HG03521 (cell line): ENCODE results near the gene MED13L.

Source experiments
- ATAC-seq: cut with Tn5 transposase; IDR thresholded peaks from one replicate; pipeline ENCODE4 v1.9.1; 2021; ENCODE audit warnings: mild to moderate bottlenecking, moderate library complexity; ENCODE audit not compliant: unreplicated experiment

Gene MED13L

DNA sequence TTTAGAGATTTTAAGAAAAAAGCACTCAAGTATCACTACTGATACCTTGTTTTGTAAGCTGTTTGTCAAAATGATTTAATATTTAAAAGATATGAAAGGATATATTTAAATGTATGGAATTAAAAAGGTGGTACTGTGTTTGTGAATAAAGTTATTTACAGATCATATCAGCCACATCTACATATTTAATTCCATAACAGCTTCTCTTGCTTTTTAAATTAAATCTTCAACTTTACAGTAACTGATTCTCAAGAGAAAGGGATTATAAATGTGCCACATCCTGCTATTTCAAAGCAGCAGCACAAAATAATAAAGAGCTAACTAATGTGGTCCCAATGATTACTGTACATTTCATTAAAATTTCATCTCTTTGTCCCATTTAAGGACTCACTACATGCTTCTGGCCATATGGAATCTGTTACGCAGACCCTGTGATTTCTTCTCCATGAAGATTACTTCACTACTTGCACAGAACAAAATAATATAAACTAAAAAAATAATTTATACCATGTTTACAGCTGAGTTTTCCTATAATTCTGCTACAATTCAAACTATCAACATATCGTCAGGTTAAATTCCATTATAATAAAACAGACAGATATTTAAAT lies 117.8 kb downstream of the MED13L start:
- no peak for ATAC-seq

DNA sequence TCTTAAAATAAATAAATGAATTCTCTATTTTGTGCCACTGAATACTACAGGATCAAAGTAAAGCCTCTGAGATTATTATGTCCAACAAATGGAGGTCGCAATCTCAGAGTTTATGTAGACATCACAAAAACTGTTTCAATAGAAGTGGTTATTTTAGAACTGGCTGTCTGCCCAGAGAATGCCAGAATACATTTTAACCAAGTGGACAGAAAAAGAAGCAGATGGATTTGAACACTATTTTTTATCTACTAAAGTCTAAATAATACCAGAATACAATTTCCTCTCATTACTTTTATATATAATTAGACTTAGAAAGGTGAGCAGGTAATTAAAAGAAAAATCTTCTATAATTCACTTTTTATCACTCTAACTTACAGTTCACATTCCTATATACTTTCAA lies 118.3 kb downstream of the MED13L start:
- no peak for ATAC-seq

DNA sequence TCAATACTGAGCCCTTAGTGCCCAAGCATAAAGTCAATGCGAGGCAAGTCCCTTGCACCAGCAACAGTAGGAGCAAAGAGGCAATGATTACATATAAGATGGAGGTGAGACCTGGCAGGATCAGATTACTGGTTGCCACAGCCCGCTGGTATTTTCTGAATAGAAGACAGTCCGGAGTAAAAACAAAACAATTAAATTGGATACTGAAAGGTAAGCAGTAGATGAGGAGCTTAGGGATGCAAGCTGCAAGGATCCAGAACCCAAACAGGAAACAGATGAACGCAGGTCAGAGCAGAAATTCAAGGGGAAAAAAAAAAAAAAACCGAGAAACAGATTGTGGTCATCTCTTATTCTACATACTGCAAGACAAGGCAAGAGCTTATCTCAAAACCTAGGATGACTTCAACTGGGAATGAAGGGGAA lies 119.6 kb downstream of the MED13L start:
- no peak for ATAC-seq

DNA sequence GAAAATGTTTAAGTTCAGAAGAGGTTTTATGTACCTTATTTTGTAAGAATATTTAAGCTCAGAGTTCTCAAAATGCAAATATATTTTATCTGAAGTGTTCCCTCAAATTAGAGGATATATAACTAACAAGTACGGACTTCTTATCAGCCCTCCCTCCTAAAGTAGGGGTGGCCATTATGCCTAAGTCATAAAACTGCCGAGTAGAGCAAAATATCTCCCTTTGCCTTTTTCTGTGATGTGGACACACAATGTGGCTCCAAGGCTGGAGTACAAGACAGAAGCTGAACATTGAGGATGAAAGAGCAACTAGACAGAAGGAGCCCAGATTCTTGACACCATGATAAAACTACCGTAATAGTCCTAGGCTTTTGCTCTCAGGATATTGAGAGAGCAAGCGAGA lies 120.9 kb downstream of the MED13L start:
- ATAC-seq = no peak

DNA sequence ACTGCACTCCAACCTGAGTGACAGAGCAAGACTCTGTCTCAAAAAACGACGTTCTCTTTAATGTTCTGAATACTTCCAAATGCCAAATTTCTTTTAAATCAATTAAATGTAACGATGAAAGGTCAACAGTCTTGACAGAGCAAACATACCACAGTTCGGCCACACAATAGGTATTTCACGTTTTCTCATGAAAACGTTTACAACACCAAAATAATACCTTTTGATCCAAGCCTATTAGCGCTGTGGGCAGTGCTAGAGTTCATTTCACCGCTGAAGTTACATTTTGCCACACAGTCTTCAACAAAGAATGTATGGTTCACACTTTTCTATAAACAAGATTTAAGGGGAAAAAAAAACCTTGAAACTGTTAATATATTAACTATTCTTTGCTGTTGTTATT lies 122.1 kb downstream of the MED13L start:
- no peak for ATAC-seq

DNA sequence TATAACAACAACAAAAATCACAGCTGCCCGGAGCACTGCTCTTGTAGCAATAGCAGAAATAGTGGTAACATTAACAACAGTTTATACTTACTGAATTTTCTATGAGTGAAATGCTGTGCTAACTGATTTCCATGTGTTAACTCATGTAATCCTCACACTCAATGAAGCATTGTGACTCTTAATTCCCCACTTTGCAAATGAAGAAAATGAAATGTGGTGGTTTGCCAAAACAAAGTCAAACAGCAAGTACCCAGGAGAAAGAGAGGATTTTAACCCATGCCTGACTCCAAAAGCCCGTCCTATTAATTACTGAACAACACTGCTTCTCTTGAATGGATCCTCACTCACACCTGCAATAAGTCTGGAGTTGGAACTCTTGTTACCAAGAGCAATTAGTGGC lies 123.5 kb downstream of the MED13L start:
- ATAC-seq = no peak

DNA sequence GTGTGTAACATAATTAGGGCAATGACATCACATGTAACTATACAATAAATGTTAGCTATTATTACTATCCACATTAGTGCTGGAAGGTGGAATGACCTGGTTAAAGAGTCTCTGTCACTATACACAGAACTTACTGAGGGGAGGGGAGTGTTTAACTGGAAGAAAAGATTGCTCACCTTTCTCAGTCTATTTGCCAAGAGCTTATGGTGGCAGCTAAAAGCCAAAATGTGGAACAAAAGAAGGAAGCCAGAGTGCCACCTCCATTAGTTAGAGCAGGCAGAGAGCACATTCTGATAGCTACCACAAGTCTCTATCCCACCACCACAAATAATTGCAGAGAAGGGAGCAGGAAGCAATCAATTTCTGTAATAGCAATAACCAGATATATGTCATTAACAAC lies 124.4 kb downstream of the MED13L start:
- no peak for ATAC-seq

DNA sequence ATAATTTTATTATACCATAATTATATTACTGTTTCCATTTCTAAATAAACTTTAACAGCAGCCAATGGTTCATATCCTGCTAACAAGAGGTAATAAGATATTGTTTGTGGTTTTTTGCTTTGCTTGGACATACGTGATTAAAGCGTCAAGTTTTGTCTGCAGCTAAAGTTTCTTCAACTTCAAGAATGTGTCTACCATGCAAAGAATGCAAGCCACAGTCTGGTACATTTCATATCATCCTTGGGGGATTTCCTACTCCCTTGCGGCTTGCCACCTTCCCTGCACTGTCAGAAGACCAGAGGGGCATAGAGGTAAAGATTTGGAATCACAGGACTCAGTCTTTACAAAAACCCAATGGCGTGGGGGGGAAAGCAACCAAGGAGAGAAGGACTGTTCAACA lies 125.2 kb downstream of the MED13L start:
- ATAC-seq = no peak

DNA sequence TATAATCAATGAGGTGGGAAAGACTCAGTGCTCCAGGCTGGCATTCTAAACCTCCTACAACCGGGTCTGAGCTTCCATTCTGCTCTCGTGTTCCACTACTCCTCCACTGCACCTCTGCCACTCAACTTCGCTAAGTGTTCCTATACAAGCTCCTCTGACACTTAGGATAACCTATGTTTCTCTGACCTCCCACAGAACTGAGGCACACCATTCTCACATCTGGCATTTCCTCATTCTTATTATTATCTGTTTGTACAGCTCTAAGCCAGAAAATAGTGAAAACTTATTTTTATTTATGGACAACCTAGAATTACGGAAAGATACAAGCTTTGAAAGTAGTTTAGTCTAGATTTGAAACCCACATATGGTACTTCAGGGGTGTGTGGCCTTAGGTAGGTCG lies 127.0 kb downstream of the MED13L start:
- no peak for ATAC-seq

DNA sequence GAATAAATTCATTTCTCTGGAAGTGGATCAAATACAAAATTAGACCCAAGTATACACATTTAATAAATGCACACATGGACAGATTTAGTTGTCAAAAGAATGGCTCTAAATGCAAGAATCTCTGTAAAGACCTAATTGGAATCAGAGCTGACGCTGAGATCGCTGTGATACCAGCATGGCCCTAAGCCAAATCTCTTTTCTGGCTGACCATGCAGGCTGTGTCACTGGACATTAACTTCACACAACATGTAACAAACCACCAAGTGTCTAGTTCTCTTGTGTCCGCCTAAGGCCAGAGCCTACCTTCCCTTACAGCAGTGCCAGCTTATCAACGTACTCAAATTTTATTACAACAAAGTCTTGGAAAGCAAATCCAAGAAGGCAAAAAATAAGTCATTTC lies 127.5 kb downstream of the MED13L start:
- ATAC-seq = no peak

DNA sequence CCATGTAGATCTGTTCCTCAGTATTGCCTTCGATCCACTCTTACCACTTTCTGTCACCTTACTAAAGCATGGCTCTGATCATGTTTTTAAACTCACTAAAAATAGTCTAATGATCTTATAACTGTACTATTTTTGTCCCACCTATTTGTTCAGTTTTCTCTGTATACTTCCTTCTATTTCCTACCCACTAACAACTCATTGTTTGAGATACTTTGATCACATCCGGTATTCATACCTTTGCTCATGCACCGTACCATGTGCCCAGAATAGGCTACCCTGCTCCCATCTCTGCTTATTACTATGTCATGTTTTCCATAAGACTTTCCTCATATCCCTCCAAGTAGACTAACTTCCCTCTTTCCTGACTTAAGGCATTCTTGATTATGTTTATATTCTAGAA lies 128.6 kb downstream of the MED13L start:
- no peak for ATAC-seq

DNA sequence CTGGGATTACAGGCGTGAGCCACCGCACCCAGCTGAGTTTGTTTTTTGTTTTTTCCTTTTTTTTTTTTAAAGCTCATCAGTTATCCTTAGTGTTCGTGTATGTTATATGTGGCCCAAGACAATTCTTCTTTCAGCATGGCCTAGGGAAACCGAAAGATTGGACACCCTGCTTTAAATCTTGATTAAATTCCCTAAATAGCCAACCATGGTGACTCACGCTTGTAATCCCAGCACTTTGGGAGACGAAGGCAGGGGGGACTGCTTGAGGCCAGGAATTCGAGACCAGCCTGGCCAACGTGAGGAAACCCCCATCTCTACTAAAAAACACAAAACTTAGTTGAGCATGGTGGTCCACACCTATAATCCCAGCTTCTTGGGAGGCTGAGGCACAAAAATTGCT lies 131.1 kb downstream of the MED13L start:
- no peak for ATAC-seq

DNA sequence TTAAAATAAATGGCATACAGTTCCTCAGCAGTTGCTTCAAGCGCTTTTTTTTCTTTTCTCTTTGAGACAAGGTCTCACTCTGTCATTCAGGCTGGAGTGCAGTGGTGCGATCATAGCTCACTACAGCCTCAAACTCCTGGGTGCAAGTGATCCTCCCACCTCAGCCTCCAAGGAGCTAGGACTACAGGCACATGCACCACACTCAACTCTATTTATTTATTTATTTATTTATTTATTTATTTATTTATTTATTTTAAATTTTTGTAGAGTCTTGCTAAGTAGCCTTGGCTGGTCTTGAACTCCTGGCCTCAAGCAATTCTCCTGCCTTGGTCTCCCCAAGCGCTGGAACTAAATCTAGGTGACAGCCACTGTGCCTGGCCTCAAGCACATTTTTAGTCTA lies 132.0 kb downstream of the MED13L start:
- no peak for ATAC-seq

DNA sequence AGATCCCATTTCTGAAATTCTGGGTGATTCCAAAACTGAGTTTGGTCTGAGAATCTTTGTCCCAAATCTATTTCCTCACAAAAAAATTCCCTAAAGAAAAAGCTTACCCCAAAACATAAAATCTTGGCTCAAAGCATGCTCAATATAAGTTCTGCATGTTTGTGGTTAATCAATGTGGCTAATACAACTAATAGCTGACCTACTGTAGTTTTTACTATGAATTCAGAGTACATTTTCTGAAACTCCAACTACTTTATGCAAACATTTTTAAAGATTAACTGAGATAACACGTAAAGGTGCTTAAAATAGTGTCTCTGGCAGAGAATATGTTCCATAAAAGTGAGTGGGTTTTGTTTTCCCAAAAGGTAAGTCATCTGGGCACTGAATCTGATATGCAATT lies 133.1 kb downstream of the MED13L start:
- ATAC-seq = no peak

DNA sequence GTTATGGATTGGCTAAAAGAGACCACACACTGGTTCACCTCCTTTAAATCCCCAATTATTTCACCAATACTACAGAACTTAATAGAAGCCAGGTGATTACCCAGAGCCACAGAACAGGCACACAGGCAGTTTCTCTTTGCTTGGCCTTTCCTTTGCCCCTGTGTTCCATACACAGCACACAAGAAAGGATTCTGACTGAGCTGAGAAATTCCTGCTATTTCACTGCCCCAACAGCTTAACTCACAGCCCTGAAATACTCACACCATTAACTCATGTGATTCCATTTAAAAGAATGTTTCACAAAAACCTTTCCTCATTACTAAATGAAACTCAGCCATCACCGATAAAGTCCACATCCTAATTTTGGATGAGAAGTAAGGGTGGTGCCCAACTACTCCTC lies 133.6 kb downstream of the MED13L start:
- no peak for ATAC-seq

DNA sequence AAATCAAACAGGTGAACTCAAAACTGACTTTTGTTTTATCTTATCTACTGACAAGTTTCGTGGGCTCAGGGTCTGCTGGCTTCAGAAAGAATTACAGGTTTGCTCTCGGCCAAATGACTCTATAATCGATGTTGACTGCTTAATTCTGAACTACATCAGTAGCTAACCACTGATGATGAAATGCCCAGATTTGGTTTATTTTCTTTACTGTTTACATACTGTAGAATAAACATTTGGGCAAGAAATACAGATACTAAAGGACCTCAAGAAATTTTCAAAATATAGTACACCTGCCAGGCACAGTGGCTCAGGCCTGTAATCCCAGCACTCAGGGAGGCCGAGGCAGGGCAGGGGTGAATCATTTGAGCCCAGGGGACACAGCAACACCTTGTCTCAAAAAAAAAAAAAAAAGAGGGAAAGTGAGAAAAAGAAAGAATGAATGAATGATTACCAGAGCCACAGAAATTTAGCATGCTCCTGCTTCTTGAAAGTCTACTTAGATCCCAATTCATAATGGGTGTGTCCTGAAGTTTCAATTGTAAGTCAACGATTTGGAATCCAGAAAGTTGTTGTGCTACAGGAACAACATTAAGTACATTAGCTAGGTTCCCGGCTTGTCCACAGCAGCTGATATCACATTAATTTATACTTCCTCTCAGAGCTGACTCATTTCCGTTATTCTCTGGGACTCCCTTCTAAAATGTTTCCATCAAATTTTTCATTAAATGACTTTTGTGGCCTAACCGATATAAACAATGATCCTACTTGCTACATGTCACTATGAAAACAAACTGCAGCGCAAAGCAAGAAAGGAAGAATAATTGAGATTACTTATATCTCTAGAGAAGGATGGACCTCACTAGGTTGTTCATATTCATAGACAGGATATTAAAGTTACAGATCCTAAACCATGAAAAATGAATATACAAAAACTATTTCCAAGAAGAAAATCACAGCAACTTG lies 134.3 kb downstream of the MED13L start:
- no peak for ATAC-seq

DNA sequence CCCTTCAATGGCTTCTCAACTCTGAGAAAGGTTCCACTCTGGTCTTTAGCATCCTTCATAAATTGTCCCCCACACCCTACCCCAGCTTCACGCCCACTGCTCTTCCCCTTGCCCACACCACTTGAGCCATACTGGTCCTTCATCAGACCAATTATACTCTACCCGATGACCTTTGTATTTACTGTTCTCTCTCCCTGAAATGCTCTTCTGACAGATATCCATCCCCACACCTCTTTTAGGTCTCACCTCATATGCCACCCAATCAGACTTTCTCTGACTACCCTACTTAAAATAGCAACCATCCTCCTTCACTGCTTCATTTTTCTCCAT lies 135.7 kb downstream of the MED13L start:
- ATAC-seq = no peak

DNA sequence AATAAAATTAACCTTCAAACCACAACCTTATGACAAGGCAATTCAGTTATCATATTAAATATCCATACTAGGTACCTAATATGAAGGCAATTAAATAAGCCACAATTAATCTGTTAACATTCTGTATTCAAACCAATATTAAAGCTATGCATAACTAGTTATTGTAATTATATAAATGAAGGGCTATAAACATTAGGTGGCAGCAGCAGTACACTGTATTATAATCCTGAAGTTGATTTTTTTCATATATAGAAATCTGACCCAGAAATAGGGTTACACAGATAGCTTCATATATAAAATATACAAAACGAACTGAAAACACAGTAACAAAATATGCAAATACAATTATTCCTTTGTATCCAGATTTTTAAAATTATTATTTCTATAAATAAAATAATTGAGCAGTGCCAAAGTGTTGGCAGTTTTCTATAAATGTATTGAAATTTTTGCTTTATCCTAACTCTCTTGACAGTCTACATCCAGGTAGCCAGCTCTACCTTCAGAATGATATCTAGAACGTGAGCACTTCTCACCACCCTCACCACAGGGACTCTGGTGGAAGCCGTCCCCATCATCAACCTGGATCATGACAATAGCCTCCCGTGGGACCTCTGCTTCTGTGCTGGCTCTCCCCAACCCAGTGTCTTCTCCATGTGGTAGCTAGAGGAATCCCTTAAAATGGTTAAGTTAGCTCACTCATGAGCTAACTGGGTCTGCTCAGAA lies 136.2 kb downstream of the MED13L start:
- no peak for ATAC-seq

DNA sequence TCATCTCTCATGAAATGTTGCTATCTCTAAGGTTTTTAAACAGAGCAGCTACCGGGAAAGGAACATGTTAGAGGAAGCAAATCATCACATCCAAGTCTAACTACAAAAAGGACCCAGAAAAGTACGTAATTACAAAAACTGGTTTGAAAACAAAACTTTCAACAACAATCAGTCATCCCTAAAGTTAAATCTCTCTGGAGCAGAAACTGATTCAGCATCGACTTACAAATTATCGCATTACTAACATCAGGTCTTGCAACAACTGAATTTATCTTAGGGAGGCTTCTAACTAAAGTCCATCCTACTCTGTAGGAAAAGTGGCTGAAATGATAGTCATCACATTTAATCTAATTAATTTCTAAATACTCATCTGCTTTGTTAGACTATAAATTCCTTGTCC lies 137.0 kb downstream of the MED13L start:
- ATAC-seq = no peak

DNA sequence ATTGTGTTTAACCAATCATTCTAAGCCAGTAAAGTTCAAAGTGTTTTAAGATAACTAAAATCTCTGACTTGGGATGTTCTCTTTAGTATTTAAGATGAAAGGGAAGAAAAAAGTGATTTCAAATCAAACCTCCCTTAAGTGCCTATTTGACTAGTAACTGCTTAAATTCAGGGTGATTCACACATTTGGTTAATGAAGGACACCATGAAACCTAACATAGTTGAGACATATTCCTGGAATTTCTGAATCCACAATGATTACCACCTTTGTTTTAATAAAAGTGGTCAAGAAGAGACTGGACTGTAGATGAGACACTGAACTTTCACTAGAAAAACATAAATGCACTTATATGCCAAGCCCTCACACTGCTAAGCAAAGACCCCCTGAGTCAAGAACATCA lies 138.7 kb downstream of the MED13L start:
- ATAC-seq = no peak

DNA sequence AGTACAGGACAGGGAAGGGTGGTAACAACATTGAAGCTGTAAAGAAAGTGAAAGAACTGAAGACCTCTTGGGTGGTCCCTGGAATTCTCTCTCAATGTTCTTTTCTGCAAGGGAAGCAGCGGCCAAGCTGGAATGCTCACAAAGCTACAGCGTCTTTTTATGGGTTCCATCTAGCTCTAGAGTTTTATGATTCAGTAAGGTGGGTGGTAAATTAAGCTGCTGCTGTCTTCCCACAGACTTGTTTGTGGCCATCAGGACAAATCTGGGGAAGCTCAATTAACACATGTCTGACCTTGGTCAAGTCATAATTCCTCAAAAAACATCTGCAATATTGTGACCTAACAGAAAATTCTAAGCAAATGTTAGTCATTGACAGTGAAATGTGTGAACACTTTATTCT lies 139.1 kb downstream of the MED13L start:
- ATAC-seq = no peak

DNA sequence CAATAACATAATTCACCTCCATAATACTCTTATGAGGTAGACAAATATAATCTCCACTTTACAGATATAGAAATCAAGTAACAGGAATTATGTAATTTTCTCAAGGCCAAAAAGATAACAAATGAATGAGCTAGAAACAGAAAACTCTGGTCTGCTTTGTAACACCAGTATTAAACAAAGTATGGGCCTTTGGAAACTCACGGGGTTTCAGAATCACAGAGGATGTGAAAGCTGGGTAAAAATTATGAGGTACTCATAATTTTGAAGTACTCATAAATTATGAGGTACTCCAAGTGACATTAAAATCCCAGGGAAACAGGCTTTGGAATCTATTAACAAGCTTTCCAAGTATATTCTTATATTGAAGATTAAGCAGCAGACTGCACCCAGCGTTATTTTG lies 140.2 kb downstream of the MED13L start:
- no peak for ATAC-seq
